ENCODE data around the gene STXBP5.

Gene STXBP5

GRCh38 chr6:147180926-147181325, 23.3 kb upstream of the STXBP5 start:
- TF ChIP-seq CTCF (IDR thresholded peaks at IDR 0.05) = no peak

GRCh38 chr6:147184379-147184778, 19.8 kb upstream of the STXBP5 start:
- TF ChIP-seq CTCF (IDR thresholded peaks at IDR 0.05) = no peak

GRCh38 chr6:147185216-147185615, 19.0 kb upstream of the STXBP5 start:
- TF ChIP-seq CTCF (IDR thresholded peaks at IDR 0.05) = no peak

GRCh38 chr6:147190556-147190955, 13.7 kb upstream of the STXBP5 start:
- TF ChIP-seq CTCF (IDR thresholded peaks at IDR 0.05) = no peak

- no peak for TF ChIP-seq CTCF (IDR thresholded peaks at IDR 0.05)
These were observed 11.8 kb upstream of the STXBP5 start for GRCh38 chr6:147192278-147192911.

GRCh38 chr6:147194652-147195411, 9.4 kb upstream of the STXBP5 start:
- no peak for TF ChIP-seq CTCF (IDR thresholded peaks at IDR 0.05)

GRCh38 chr6:147195510-147195909, 8.7 kb upstream of the STXBP5 start:
- TF ChIP-seq CTCF (IDR thresholded peaks at IDR 0.05) = no peak

Data from LNCAP (cell line).